ENCODE measurements around the gene SNAI1.
"Not testable (repeated sequence)": the region's sequence is repeated elsewhere in the genome, so short reads cannot be mapped to it uniquely, and the experiment has no call there.

SNAI1 gene

DNA sequence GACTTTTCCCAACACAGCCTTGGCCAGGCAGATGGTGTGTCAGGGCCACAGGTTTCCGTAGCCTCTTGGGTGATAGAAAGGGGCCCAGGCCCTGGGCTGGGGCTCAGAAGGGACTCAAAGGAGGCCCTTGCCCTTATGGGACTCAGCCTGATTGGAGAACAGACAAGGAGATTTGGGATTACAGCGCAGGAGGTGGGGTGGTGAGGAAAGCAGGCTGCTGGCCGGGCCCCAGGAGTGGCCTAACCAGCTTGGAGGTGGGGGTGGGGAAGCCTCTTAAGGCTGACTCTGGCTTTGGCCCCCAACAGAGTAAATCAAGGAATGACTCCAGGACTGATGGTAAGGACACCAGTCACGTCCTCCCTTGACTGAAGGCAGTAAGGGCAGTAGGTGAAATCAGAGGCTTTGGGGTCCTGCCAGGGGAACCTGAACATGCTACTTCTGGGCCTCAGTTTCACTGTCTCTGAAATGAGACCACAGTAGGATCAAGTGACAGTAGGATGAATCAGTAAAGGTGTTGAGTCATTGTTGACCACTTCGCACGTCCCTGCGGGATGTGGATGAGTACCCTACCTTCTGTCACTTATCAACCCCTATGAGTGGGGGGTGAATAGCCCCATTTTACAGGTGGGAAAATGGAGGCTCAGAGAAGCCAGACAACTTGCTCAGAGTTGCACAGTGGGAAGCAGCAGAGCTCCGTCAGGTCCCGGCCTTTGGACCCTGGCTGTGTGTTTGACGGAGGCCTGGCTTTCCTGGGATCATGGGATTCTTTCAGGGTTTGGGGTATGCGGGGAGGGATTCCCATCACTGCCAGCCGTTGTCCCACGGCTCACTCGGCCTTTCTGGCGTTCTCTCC, 4.5 kb downstream of the SNAI1 start:
- DNase-seq: no peak

DNA sequence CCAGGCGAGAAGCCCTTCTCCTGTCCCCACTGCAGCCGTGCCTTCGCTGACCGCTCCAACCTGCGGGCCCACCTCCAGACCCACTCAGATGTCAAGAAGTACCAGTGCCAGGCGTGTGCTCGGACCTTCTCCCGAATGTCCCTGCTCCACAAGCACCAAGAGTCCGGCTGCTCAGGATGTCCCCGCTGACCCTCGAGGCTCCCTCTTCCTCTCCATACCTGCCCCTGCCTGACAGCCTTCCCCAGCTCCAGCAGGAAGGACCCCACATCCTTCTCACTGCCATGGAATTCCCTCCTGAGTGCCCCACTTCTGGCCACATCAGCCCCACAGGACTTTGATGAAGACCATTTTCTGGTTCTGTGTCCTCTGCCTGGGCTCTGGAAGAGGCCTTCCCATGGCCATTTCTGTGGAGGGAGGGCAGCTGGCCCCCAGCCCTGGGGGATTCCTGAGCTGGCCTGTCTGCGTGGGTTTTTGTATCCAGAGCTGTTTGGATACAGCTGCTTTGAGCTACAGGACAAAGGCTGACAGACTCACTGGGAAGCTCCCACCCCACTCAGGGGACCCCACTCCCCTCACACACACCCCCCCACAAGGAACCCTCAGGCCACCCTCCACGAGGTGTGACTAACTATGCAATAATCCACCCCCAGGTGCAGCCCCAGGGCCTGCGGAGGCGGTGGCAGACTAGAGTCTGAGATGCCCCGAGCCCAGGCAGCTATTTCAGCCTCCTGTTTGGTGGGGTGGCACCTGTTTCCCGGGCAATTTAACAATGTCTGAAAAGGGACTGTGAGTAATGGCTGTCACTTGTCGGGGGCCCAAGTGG, 5.3 kb downstream of the SNAI1 start:
- no peak for DNase-seq

DNA sequence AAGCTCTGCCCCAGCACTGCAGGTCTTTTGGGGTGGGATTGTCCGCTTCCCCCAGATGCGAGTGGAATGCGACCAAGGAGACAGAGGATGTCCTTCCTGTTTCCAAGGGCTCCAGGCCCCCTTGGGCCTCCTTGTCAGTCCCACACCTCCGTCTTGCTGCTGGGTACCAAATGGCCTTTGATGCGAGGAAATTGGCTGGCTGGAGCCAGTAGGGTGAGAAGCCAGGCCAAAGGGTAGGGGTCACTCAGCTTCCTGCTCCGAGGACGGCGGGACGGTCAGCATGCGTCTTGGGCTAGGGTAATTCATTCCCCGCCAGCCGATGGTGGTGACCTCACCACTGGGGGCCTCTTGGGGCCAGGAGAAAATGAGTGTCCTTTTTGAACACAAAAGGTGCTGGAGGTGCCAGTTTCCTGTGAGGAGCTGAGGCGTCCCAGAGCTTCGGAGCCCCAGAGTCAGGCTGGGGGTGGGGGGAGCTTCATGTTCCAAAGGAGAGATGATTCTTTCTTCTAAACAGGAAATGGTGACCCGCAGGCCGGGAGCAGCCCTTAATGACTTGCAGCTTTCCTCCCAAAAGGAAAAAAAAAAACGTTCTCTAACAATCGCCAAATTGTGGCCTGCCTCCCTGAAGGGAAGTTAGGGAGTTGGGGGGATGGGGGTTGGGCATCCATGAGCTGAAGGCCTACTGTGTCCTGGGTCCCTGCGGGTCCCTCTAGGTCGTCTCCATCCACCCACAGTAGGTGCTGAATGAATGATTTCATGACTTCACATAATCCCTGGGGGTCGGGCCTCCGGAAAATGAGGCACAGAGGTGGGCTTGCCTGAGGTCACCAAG, 6.7 kb downstream of the SNAI1 start:
- peak in 1 of 2 donors; percentile 12 for DNase-seq

DNA sequence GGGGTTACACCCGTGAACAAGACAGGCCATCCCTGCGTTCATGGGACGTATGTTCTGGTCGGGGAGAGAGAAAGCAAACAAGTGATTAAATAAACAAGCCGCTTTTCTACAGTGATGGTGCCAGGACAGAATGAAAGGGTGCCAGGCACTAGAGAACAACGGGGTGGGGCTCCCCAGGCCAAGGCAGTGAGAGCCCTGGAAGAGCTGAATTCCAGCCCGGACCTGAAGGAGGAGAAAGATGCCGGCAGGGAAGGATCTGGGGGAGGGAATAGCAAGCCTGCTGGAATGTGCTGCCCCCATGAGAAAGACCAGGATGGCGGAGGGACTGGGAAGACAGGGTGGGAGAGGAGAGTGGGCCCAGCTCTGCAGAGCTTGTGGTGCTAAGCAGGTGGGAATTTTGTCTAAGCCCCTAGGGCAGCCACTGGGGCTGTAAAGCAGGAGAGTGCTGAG, 7.5 kb downstream of the SNAI1 start:
- no peak for DNase-seq

DNA sequence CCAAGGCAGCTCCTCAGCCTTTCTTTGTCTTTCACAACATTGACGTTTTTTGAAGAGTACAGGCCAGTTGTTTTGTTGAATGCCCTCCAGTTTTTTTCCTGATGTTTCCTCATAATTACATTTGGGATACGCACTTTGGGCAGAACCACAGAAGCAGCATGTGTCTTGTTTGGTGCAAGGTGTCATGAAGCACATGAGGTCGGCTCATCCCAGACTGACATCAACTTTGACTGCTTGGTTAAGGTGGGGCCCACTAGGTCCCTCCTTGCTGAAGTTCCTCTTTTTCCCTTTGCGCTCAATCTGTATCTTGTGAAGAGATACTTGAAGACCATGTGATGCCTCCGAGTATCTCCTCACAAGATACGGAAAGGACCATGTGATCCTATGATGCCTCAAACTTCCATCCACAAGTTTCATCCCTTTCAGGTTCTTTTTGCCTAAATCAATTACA, 10.5 kb downstream of the SNAI1 start:
- DNase-seq: peak; percentile 76 to 78

DNA sequence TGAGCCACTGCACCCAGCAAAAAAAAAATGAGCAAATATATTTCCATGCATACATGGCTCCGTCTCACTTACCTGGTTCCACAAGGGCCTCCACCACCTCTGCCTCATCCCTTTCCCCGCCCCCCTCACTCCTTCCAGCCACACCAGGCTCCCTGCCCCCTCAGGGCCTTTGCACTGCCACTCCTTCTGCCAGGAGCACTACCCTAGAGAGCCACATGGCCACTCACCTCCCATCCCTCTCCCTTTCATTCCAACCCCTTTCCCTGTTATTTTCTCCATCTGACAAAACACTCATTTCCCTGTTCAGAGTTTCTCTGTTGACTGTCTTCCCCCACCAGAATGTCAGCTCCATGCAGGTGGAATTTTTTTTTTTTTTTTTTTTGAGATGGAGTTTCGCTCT, 12.8 kb downstream of the SNAI1 start:
- no peak for DNase-seq

DNA sequence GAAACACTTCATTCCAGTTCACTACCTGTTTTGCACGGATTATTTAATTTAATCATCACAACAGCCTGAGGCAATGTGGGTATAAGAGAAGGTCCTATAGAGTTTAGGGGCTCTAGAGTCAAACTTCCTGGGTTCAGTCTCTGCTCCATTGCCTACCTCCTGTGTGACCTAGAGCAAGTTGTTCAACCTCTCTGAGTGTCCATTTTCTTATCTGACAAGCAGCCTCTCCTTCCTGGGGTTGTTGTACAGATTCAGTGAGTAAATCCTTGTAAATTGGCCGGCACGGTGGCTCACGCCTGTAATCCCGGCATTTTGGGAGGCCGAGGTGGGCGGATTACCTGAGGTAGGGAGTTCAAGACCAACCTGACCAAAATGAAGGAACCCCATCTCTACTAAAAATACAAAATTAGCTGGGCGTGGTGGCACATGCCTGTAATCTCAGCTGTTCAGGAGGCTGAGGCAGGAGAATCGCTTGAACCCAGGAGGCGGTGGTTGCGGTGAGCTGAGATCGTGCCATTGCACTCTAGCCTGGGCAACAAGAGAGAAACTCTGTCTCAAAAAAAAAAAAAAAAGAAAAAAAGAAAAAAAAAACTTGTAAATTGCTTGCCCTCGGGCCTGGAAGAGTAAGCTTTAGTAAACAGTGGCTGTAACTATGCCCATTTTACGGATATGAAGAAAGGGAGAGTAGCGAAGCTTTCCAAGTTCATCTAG, 15.9 kb downstream of the SNAI1 start:
- not testable (repeated sequence) for DNase-seq

DNA sequence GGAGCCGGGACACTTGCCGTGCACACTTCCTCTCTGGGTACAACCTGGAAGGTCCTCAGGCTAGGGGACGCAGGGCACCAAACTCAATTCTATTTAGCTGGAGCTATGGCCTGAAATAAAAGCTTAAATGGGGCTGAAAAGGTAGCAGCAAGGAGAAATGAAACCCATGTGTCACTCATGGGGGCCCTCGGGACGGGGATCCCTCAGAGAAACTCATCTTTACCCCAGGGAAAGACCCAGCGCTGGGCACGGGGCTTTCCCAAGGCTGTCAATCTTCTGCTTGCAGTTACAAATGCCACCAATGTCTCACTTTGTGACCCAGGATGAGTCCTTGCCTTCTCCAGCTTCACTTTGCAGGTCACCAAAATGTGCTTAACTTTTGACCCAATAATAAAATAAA, 16.5 kb downstream of the SNAI1 start:
- no peak for DNase-seq

DNA sequence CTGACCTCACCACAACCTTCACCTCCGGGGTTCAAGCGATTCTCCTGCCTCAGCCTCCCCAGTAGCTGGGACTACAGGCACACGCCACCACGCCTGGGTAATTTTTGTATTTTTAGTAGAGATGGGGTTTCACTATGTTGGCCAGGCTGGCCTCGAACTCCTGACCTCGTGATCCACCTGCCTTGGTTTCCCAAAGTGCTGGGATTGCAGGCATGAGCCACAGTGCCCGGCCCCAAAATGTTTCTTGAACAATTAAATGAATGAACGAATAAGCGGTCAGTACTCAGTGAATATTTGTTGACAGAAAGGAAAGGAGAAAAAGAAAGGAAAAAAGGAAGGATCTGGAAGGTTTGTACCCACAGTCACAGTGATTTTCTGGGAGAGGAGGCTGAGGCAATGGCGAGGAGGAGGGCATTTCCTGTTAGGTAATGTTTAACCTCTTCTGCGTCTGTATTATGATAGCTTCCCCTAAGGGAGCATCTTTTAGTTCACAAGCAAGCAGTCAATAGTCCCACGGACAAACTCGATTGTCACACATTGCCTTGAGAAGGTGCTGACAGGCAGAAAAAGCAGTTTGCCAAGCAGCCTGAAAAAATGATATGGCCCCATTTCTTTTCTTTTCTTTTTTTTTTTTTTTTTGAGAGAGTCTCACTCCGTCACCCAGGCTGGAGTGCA, 17.9 kb downstream of the SNAI1 start:
- peak; percentile 55 to 64 for DNase-seq

DNA sequence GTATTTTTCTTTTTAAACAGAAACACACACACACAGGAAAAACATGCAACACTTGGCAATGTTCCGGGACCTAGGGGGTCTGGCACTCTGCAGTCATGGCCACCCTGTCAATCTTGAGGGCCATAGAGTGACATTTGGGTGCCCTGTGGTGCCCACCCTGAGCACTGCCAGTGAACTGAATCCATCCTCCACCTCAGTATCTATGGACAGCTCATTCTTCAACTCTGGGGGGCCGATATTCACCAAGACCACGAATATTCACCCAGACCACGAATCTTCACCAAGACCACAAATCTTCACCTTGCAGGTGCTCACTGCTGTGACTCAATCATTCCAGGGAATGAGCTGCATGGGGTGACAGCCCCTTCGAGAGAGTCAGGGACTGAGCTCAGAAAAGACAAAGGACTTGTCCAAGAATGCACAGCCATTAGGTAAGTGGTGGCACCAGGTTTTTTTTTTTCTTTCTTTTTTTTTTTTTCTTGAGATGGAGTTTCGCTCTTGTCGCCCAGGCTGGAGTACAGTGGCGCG, 19.1 kb downstream of the SNAI1 start:
- no peak for DNase-seq

DNA sequence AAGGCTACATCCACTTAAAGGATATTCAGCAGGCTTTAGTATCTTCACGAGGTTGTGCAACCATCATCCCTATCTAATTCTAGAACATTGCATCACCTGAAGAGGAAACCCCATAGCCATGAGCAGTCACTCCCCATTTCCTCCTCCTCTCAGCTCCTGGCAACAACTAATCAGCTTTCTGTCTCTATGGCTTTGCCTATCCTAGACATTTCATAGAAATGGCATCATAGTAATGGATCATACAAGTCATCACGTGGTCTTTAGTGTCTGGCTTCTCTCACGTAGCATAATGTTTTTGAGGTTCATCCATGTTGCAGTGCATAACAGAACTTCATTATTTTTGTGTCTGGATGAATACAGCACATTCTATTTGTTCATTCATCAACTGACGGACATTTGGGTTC, 20.5 kb downstream of the SNAI1 start:
- peak; percentile 85 to 89 for DNase-seq

DNA sequence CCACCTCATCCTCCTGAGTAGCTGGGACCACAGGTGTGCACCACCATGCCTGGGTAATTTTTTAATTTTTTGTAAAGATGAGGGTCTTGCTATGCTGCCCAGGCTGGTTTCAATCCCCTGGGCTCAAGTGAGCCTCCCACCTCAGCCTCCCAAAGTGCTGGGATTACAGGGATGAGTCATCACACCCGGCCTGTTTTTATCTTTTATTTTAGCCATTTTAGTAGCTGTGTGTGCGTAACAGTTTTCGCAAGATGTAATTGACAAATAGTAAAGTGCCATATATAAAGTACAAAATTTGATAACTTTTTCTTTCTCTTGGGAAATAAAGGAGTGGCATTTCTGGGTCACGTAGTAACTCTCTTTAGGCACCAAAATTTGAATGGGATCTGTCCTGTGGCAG, 21.4 kb downstream of the SNAI1 start:
- DNase-seq: peak; percentile 26 to 76

DNA sequence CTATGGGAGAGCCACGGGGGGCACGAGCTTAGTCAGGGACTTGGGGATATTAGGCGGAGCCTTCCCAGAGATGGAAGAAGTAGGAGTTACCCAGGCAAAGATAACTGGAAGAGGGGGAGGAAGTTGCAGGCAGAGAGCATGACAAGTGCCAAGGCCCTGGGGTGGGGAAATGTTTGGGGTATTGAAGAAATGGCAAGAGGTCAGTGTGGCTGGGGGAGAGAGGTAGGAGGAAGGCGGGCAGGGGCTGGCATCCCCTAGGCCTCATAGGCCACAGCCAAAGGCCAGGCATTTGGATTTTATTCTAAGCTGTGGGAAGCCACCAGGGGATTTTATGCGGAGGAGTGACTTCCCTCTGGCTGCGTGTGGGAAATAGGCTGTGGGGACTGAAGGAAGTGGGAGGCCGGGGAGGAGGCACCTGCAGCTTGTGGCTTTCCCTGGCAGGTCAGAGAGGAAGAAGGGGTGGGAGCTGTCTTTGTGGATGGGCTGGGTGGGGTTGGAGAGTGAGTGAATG, 22.7 kb downstream of the SNAI1 start:
- DNase-seq: peak; percentile 44 to 66

DNA sequence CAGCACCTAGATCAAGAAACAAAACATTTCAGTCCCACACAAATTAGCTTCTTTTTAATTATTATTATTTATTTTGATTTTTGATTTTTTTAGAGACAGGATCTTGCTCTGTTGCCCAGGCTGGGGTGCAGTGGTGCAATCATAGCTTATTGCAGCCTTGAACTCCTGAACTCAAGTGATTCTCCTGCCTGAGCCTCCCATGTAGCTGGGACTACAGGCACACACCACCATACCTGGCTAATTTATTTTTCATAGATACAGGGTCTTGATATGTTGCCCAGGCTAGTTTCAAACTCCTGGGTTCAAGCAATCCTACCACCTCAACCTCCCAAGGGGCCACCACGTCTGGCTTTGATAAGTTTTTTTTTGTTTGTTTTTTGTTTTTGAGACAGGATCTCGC, 24.6 kb downstream of the SNAI1 start:
- DNase-seq: no peak

DNA sequence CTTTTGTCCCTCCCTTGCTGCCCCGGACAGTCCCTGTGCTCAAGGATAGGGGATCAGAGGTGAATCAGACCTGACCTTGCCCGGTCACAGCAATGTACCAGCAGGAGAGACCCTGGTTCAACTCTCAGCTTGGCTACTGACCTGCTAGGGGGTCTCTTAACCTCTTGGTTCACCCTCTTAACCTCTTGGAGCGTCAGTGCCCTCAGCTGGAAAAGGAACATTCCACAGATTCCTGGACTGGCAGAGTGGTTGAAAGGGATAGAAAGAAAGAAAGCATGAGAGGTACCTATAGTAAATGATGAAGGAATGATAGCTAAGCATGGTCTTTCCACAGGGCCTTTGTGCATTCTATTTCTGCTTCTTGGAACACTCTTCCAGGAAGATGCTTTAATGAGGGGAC, 25.2 kb downstream of the SNAI1 start:
- no peak for DNase-seq

DNA sequence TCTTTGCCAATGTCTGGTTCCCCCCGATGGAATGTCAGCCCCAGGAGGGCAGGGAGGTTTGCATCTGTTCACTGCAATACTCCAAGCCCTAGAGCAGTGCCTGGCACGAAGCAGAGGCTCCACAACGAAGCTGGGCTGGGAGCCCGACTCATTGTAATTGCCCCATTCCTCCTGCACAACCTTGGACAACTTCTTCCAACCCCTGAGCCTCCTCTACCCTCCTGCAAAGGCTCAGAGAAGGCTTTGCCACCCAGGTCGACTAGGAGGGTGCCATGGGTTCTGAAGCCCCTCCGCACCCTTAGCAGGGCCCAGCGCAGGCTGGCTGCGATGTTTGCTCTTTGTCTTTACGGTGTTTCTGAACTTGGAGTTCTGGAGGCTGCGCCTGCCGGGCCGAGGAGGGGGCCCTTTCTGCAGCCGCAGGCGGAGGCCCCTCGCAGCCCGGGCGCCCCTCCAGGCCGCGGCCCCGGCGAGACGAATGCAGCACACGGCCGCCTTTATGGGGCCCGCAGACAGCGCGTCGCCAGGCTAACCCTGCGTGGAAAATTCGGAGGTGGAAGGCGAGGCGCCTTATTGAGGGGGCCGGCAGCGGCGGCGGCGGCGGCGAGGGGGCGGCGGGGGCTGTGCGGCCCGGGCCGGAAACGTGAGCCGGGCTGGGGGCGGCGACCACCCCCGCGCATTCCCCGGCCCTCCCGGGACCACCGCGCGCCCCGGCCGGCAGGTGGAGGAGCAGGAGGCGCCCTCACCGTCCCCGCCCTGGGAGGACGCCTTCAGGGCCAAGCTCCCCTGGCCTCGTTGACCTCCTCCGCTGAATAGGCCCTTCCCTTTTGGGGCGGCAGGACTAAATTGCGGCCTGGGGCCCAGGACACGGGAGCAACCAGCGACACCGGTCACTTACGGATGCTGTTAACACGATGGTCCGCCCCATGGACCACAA, 27.0 kb downstream of the SNAI1 start:
- DNase-seq: no peak

DNA sequence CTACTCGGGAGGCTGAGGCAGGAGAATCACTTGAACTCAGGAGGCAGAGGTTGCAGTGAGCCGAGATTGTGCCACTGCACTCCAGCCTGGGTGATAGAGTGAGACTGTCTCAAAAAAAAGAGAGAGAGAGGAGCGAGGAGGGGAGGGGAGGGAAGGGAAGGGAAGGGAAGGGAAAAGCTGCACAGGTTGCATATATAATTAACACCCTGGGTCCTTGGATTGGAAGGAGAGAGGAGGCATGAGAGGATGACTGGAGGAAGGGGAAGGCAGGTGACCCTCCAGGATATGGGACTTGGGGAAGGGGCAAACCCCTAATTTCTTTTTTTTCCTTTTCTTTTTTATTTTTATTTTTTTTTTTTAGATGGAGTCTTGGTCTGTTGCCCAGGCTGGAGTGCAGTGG, 28.8 kb downstream of the SNAI1 start:
- not testable (repeated sequence) for DNase-seq

DNA sequence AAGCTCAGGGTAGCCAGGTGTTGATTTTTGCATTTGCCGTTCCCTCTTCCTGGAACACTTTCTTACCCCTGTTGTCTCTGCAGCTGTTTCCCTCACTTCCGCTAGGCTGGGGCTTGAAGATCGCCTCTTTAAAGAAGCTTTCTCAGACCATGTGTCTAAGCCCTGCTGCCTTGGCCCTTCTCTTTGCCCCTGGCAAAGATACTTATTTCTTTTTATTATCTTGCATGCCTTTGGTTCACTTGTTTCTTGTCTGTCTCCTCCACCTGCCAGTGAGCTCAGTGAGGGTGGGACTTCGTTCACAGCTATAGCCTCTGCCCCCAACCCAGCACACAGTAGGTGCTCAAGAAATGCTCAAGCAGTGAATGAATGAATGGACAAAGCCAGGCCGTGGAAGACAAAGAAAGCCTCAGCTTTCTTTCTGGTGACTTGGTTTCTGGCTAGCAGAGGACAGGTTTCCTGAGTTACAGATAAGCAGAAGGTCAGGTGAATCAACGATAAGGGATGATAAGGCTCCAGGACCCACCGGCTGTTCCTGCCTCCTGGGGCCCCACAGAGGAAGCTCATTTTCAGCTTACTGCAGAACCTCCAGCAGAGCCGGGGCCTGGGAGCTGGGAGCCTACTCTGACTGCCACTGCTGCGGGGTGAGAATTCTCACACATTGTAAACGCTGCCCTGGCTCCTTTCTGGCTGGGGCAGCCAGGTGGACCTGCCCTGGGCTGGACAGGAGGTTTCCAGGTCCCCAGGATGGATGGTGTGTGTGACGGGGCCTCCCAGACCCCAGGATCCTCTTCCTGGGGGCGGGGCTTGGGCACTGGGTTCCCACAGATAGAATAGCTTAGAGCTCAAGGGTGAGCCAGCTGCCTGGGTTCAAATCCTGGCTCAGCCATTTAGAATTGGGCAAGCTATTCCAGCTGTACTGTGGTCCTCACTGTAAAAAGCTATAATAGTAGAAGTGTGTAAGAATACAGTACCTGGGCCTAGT, 29.8 kb downstream of the SNAI1 start:
- no peak for DNase-seq

DNA sequence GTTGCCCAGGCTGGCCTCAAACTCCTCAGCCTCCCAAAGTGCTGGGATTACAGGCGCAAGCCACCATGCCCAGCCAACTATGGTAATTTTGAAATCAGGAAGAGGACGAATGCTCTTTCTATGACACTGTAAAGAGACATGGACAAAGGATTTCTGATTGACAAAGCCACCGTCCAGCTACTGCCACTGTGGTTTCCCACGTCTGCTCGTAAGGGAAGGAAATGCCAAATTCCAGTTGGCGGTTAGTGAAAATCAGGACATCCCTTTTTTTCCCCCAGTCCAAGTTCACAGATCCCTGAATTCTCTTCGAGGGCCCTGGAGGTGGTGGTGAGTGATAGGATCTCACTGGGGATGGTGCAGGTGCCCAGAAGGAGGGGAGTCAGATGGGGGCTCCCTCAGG, 31.2 kb downstream of the SNAI1 start:
- DNase-seq: peak; percentile 58 to 69
